ENCODE results near the gene YKT6.
A peak's percentile ranks its signal among the peaks of the same experiment; 100 is the strongest.

The YKT6 gene

DNA sequence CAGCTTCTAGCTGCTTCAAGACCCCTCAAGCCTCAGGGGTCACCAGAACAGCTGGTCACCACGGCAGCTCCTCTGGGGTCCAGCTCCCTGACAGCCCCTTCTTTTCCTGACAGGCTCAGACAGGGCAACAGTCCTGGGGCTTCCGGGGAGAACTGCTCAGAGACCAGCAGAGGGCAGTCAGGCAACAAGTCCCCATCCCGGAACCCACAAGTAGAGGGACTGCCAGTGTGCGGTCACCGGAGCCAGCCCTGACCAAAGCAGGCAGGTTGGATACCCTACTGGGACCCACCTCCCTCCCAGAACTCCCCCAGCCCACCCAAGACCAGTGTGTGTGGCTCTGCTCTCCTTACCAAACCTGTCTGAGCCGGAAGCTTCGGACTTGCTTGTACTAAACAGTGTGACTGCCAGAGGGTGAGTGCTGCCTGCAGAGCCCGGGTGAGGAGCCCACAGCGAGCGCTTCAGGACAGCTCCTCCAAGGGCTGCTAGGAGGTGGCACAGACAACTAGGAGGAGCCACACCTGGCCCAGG, 40.3 kb downstream of the YKT6 start:
- TF ChIP-seq ZFX (IDR thresholded peaks at IDR 0.05) = no peak
- TF ChIP-seq, protein P1, sequence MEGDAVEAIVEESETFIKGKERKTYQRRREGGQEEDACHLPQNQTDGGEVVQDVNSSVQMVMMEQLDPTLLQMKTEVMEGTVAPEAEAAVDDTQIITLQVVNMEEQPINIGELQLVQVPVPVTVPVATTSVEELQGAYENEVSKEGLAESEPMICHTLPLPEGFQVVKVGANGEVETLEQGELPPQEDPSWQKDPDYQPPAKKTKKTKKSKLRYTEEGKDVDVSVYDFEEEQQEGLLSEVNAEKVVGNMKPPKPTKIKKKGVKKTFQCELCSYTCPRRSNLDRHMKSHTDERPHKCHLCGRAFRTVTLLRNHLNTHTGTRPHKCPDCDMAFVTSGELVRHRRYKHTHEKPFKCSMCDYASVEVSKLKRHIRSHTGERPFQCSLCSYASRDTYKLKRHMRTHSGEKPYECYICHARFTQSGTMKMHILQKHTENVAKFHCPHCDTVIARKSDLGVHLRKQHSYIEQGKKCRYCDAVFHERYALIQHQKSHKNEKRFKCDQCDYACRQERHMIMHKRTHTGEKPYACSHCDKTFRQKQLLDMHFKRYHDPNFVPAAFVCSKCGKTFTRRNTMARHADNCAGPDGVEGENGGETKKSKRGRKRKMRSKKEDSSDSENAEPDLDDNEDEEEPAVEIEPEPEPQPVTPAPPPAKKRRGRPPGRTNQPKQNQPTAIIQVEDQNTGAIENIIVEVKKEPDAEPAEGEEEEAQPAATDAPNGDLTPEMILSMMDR (conservative IDR thresholded peaks at IDR 0.05) = peak; percentile 92
- H3K27ac ChIP-seq = peak overlapping the region; percentile 25

DNA sequence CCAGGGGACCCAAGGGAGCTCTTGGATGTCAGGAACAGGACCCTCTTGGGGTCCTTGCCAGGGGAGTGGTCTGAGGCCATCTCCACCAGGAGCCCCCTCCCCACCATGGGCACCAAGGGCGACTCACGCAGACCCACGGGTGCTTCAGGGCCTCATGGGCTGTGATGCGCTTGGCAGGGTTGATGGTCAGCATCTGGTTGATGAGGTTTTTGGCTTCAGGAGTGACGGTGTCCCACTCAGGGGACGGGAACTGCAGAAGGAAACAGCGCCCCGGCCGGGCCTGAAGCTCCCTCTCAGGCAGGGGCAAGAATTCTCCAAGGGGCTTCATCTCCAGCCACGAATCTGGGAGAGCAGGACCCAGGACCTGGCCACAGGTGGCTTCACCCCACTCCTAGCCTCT, 41.3 kb downstream of the YKT6 start:
- TF ChIP-seq ZFX (IDR thresholded peaks at IDR 0.05) = no peak
- TF ChIP-seq, protein P1 (conservative IDR thresholded peaks at IDR 0.05) = no peak
- no peak overlapping the region for H3K27ac ChIP-seq

DNA sequence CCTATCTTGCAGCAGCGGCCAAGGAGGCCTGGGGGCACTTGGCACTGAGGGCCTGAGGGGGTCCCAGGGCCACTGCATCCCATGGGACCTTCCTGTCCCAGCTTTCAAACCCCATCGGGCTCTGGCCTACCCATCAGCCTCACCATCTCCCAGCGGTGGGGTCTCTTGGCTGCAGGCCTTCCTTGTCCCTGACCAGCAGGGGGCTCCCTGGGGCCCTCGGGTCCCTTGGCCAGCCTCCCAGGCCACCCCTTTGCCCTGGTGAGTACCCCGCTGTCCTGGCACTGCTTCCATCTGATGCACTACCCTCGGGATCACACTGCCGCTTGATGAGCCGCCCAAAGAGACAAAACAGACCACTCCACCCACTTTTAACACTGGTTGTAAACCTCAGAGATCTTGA, 43.5 kb downstream of the YKT6 start:
- no peak overlapping the region for H3K27ac ChIP-seq
- TF ChIP-seq, protein P1 (conservative IDR thresholded peaks at IDR 0.05) = no peak; the same call in 1 of the 2 replicates
- no peak for TF ChIP-seq ZFX (IDR thresholded peaks at IDR 0.05)

DNA sequence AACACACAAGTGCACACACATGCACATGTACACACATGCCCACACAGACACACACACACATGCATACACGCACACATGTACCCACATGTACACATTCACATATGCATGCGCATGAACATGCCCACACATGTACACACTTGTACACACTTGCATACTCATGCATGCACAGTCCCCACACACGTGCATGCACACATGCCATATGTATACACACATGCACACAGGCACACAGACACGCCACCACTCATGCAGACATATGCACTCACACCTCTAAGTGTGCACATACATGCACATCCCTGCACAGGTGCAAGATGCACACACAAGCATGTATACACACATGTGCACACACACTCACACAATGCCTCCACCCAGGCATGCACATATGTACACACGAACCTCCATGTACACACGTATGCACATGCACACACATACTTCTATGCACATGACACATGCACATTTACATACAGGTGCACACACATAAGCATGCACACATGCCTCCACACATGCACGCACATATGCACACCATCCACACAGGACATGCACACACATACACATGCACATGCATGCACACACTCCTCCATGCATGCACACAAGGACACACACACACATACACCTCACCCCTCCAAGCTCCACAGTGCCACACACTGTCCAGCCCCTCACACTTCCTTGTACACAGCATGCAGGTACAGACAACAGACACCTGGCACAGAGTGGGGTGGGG, 45.8 kb downstream of the YKT6 start:
- TF ChIP-seq, protein P1 (conservative IDR thresholded peaks at IDR 0.05) = no peak
- no peak for TF ChIP-seq ZFX (IDR thresholded peaks at IDR 0.05)
- no peak overlapping the region for H3K27ac ChIP-seq

DNA sequence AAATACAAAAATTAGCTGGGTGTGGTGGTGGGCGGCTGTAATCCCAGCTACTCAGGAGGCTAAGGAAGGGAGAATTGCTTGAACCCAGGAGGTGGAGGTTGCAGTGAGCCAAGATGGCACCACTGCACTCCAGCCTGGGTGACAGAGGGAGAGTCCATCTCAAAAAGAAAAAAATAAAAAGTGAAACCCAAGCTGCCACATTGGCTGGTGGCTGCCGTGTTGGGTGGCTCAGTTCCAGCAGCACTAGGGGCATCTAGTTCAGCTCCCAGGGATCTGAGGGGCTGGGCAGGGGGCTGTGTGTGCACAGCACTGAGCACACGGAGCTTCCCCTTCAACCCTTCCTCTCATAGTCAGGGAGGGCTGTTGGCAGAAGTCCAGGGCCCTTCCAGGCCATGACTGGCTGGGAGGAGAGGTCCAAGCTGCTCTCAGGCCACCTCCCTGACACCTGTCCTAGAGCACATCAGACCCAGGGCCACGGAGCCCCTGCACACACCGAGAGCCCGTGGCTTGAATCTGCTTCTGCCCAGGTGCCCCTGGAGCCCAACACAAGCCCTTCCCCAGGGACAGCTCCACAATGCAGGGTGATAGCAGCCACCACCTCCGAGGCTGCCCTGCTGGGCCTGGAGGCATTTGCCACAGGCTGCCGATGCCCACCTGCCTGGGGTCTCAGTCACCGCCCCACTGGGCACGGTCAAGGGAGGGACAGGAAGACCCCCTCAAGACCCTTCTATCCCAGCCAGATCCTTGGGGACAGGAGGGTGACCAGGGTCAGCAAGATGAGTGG, 47.3 kb downstream of the YKT6 start:
- TF ChIP-seq, protein P1 (conservative IDR thresholded peaks at IDR 0.05) = no peak
- no peak for TF ChIP-seq ZFX (IDR thresholded peaks at IDR 0.05)
- no peak overlapping the region for H3K27ac ChIP-seq

DNA sequence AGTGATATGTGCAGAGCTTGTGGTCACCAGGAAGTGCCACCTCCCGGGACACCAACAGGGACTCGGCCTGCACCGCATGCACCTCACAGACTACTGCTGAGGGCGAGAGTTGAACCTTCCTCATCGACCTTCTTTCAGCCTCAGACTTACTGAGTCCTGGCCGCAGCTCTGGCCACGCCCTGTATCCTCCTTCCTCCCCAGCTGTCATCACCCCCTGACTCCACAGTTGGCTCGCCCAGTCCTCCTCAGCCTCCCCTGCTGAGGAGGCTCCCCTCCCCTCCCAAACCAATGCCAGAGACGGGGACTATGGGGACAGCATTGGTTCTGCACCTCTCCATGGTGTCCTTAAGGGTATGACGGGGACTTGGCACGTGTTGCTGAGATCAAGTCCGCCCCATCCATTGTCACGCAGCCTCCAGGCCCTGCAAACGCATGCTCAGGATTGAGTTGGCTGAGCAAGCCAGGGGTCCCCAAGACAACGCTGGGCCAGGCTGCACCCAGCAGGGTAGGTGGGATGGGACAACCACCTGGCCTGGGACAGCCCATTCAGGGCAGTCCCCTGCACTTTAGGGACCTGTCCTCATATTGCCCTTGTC, 49.0 kb downstream of the YKT6 start:
- TF ChIP-seq ZFX (IDR thresholded peaks at IDR 0.05) = no peak
- TF ChIP-seq, protein P1 (conservative IDR thresholded peaks at IDR 0.05) = no peak
- H3K27ac ChIP-seq = no peak overlapping the region

DNA sequence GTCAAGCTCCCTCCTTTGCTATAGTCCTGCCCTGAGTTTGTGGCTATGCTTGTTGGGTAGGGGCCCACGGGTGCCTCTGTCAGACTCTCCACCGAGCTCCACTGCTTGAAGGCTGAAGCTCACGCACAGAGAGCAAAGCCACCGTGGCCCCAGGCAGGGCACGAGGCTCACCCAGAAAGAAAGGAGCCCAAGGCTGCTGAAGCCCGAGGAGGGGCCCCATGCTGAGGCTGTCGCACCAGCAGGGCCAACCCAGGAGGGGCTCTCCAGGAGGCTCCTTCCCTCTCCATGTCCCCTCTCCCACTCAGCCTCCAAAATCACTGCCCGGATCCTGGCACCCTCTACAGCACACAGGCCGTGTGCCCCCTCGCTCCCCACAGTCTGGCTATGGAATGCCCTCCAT, 50.5 kb downstream of the YKT6 start:
- TF ChIP-seq ZFX (IDR thresholded peaks at IDR 0.05) = no peak
- TF ChIP-seq, protein P1 (conservative IDR thresholded peaks at IDR 0.05) = no peak
- H3K27ac ChIP-seq = no peak overlapping the region
